OCI-LY1 (cell line): ENCODE data around the gene HMMR.

Experiments used
- EZH2 ChIP-seq: fragments of 200-600 bp; sonication (generic), shearing (Covaris generic); IDR thresholded peaks from 2 replicates; pipeline ENCODE4 v1.8.0; 2017; ENCODE audit warnings: borderline replicate concordance, mixed run types, mild to moderate bottlenecking, antibody characterized with exemption, low read length, moderate library complexity, mixed read lengths
- TF ChIP-seq, protein P1 (sequence below): fragments of 200-600 bp; sonication (generic), shearing (Covaris generic); IDR thresholded peaks from 2 replicates; pipeline ENCODE4 v1.5.1; 2017; ENCODE audit warnings: mild to moderate bottlenecking, antibody characterized with exemption, low read length, moderate library complexity, mixed read lengths

DNA sequence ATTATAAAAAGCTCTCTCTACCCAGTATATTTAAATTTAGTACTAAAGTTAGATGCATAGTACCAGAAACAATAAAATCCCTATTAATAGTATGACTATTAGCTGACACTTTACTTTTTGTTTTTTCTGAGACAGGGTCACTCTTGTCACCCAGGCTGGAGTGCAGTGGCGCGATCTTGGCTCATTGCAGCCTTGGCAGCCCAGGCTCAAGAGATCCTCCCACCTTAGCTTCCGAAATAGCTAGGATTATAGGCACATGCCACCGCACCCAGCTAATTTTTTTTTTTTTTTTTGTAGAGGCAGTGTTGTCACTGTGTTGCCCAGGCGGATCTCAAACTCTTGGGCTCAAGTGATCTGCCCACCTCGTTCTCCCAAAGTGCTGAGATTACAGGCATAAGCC lies 15.1 kb upstream of the HMMR start:
- TF ChIP-seq, protein P1, sequence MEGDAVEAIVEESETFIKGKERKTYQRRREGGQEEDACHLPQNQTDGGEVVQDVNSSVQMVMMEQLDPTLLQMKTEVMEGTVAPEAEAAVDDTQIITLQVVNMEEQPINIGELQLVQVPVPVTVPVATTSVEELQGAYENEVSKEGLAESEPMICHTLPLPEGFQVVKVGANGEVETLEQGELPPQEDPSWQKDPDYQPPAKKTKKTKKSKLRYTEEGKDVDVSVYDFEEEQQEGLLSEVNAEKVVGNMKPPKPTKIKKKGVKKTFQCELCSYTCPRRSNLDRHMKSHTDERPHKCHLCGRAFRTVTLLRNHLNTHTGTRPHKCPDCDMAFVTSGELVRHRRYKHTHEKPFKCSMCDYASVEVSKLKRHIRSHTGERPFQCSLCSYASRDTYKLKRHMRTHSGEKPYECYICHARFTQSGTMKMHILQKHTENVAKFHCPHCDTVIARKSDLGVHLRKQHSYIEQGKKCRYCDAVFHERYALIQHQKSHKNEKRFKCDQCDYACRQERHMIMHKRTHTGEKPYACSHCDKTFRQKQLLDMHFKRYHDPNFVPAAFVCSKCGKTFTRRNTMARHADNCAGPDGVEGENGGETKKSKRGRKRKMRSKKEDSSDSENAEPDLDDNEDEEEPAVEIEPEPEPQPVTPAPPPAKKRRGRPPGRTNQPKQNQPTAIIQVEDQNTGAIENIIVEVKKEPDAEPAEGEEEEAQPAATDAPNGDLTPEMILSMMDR, result no peak
- no peak for TF ChIP-seq EZH2
